GM12864 (cell line): ENCODE data around the gene ADAM22.
A peak's percentile ranks its signal among the peaks of the same experiment; 100 is the strongest.
"Not testable (repeated sequence)": the region's sequence is repeated elsewhere in the genome, so short reads cannot be mapped to it uniquely, and the experiment has no call there.

Experiments used
- DNase-seq: peaks from one replicate; pipeline ENCODE4 v3.0.0-alpha.2; 2011; ENCODE audit warnings: low read depth
- H3K4me3 ChIP-seq: 2 replicates; pipeline ENCODE4 v1.5.1; 2011; ENCODE audit warnings: mild to moderate bottlenecking, low read depth, low read length, control low read depth
- TF ChIP-seq, protein P1 (sequence below): IDR thresholded peaks from 2 replicates; pipeline ENCODE4 v1.5.1; 2011; ENCODE audit warnings: low read depth, mild to moderate bottlenecking, moderate library complexity, low read length, control low read depth, inconsistent platforms; ENCODE audit errors: missing control alignments

The ADAM22 gene, protein sequence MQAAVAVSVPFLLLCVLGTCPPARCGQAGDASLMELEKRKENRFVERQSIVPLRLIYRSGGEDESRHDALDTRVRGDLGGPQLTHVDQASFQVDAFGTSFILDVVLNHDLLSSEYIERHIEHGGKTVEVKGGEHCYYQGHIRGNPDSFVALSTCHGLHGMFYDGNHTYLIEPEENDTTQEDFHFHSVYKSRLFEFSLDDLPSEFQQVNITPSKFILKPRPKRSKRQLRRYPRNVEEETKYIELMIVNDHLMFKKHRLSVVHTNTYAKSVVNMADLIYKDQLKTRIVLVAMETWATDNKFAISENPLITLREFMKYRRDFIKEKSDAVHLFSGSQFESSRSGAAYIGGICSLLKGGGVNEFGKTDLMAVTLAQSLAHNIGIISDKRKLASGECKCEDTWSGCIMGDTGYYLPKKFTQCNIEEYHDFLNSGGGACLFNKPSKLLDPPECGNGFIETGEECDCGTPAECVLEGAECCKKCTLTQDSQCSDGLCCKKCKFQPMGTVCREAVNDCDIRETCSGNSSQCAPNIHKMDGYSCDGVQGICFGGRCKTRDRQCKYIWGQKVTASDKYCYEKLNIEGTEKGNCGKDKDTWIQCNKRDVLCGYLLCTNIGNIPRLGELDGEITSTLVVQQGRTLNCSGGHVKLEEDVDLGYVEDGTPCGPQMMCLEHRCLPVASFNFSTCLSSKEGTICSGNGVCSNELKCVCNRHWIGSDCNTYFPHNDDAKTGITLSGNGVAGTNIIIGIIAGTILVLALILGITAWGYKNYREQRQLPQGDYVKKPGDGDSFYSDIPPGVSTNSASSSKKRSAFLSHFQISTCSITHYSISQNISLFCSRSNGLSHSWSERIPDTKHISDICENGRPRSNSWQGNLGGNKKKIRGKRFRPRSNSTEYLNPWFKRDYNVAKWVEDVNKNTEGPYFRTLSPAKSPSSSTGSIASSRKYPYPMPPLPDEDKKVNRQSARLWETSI

DNA sequence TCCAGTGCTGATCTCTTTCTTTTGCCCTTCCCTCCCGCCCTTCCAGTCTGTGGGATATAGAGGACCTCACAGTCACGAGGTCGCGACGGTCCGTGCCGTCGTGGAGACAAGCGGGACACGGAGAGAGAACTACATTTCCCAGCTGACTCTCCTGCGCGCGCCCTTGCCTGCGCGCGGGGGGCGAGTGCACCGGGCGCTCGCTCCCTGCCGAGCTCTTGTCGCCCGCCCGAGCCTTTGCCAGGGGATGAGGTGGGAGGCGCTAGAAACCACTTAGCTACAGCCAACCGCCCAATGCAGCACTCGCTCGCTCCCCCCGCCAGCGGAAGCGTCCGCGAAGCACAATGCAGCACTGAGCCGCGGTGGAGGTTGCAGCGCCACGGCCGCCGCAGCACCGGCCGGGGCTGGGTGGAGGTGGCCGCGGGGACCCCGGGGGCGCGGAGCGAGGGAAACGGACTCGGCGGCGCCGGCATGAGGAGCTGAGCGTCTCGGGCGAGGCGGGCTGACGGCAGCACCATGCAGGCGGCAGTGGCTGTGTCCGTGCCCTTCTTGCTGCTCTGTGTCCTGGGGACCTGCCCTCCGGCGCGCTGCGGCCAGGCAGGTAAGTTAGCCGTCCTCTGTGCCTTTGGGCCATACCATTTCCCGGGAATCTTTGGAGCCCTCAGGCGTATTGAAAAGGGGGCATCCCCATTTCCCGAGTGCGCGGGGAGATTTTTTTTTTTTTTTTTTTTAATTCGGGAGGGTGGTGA lies at the start of gene ADAM22:
ADAM22 (plus strand) TSS at position 299 of the 746 bp plus-strand sequence; CDS start at position 514, 215 bp downstream.
- TF ChIP-seq, protein P1, sequence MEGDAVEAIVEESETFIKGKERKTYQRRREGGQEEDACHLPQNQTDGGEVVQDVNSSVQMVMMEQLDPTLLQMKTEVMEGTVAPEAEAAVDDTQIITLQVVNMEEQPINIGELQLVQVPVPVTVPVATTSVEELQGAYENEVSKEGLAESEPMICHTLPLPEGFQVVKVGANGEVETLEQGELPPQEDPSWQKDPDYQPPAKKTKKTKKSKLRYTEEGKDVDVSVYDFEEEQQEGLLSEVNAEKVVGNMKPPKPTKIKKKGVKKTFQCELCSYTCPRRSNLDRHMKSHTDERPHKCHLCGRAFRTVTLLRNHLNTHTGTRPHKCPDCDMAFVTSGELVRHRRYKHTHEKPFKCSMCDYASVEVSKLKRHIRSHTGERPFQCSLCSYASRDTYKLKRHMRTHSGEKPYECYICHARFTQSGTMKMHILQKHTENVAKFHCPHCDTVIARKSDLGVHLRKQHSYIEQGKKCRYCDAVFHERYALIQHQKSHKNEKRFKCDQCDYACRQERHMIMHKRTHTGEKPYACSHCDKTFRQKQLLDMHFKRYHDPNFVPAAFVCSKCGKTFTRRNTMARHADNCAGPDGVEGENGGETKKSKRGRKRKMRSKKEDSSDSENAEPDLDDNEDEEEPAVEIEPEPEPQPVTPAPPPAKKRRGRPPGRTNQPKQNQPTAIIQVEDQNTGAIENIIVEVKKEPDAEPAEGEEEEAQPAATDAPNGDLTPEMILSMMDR, result no peak
- peak; percentile 85 for DNase-seq
- H3K4me3 ChIP-seq, result peak within 1 kb of the TSS; percentile 97

DNA sequence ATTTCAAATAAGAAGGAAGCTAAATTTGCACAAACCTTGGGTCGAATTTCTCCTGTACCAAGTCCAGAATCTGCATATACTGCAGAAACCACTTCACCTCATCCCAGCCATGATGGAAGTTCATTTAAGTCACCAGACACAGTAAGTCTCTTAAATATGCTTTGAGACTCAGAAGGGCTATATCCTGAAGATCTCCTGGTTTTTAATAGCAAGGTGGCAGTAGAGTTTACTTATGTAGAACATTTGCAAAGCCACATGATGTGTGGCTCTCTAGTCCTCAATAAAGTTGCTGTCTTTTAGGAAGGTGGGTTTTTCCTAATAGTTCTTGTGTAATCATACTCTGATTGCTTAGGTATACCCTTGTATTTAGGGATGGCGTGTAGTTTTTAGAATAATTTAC lies 49.0 kb upstream of the ADAM22 start:
- TF ChIP-seq, protein P1, result no peak
- H3K4me3 ChIP-seq, result no peak overlapping the region
- no peak for DNase-seq

DNA sequence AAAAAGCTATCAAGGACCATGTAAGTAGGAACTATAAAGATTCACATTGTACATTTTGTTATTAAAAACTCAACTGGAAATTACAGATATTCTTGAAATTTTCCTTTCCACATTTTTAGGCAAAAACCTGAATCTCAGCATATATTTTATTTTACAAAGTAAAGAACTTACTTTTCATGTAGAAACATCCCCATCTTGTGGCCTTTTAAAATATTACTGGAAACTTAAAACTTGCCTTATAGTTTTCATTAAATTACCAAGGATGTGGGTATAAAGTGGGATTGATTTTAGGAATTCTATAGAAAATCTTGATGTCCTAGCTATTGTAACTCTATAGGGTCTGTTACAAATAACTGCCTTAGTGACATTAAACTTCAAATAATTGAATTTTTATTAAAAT lies 47.2 kb upstream of the ADAM22 start:
- no peak for DNase-seq
- H3K4me3 ChIP-seq, result no peak overlapping the region
- TF ChIP-seq, protein P1, result peak; percentile 2

DNA sequence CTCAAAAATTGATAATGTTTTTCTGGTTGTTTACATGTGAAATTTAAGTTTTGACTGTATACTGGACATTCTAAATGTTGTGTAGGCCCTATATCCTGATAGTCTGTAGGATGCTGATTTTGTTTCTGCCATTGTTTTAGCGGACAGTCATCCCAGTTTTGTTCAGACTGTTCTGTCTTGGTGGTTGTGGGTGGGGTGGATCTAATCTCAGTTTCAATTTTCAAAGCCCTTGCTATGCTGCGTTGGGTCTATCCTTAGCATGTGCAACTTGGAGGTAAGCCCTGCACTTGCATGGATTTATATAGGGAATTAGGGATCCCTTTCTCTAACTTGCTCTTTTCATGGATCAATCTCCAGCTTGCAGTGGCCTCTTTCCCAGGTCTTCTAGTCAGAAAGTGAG lies 38.7 kb upstream of the ADAM22 start:
- H3K4me3 ChIP-seq, result no peak overlapping the region
- no peak for DNase-seq
- TF ChIP-seq, protein P1, result no peak

DNA sequence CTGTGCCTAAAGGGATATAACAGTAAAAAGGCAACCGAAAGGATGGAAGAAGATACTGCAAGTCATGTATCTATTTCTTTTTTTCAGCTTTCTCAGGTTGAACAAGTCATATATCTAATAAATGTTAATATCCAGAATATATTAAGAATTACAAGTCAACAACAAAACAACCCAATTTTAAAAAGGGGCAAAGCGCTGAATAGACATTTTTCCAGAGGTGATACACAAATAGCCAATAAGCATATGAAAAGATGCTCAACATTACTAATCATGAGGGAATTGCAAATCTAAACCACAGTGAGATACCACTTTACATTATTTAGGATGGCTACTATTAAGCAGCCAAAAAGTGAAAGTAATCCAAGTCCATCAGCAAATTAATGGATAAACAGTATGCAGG lies 34.8 kb upstream of the ADAM22 start:
- DNase-seq, result no peak
- H3K4me3 ChIP-seq, result no peak overlapping the region
- TF ChIP-seq, protein P1, result no peak

DNA sequence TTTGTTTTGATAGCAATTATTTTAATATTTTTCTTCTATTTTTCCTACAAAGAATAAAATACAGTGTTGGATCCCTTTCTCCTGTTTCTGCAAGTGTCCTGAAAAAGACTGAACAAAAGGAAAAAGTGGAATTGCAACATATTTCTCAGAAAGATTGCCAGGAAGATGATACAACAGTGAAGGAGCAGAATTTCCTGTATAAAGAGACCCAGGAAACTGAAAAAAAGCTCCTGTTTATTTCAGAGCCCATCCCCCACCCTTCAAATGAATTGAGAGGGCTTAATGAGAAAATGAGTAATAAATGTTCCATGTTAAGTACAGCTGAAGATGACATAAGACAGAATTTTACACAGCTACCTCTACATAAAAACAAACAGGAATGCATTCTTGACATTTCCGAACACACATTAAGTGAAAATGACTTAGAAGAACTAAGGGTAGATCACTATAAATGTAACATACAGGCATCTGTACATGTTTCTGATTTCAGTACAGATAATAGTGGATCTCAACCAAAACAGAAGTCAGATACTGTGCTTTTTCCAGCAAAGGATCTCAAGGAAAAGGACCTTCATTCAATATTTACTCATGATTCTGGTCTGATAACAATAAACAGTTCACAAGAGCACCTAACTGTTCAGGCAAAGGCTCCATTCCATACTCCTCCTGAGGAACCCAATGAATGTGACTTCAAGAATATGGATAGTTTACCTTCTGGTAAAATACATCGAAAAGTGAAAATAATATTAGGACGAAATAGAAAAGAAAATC lies 26.7 kb upstream of the ADAM22 start:
- not testable (repeated sequence) for DNase-seq, H3K4me3 ChIP-seq

DNA sequence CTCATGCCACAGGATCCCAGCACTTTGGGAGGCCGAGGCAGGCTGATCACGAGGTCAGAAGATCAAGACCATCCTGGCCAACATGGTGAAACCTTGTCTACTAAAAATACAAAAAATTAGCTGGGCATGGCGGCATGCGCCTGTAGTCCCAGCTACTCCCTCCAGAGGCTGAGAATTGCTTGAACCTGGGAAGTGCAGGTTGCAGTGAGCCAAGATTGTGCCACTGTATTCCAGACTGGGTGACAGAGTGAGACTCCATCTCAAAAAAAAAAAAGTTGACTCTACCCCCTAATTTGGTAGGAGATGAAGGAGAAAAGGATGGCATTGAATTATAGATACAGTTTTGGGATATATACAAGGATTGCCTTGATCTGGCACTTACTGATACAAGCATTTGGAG lies 25.2 kb upstream of the ADAM22 start:
- not testable (repeated sequence) for H3K4me3 ChIP-seq, DNase-seq
